GM23338 (cell line): ENCODE results near the gene FLNA. TPM values are rescaled to one million over a fixed set of nuclear protein-coding genes. Genes with fewer than 3 reads are reported as not detected.
A peak's percentile ranks its signal among the peaks of the same experiment; 100 is the strongest.

Experiments
- ATAC-seq: fragments of 200-7000 bp; cut with Tn5 transposase; 3 replicates; pipeline ENCODE4 v1.9.1; 2020
- DNase-seq: peaks from one replicate; pipeline ENCODE4 v3.0.0-alpha.2; 2015; ENCODE audit warnings: low spot score
- H2AFZ ChIP-seq: fragments of 200-600 bp; sonication (generic); 2 replicates; pipeline ENCODE4 v1.8.0; 2016; ENCODE audit warnings: antibody characterized with exemption, mild to moderate bottlenecking, moderate library complexity
- H3F3A ChIP-seq: fragments of 200-600 bp; sonication (generic); replicated peaks from 2 replicates; pipeline ENCODE4 v1.8.0; 2017; ENCODE audit warnings: antibody characterized with exemption, mixed run types, low read depth
- H3K27ac ChIP-seq: fragments of 200-600 bp; sonication (generic); 2 replicates; pipeline ENCODE4 v1.6.1; 2016; ENCODE audit warnings: low read depth
- H3K27me3 ChIP-seq: fragments of 200-600 bp; sonication (generic); 2 replicates; pipeline ENCODE4 v1.8.0; 2016; ENCODE audit warnings: mild to moderate bottlenecking, mixed run types, moderate library complexity; ENCODE audit not compliant: insufficient read depth
- H3K36me3 ChIP-seq: fragments of 200-600 bp; sonication (generic); 2 replicates; pipeline ENCODE4 v1.8.0; 2016; ENCODE audit warnings: mild to moderate bottlenecking; ENCODE audit not compliant: insufficient read depth
- H3K4me1 ChIP-seq: fragments of 200-600 bp; sonication (generic); 2 replicates; pipeline ENCODE4 v1.8.0; 2016; ENCODE audit warnings: mild to moderate bottlenecking, moderate library complexity; ENCODE audit not compliant: insufficient read depth
- H3K4me2 ChIP-seq: fragments of 200-600 bp; sonication (generic); 2 replicates; pipeline ENCODE4 v1.7.1; 2017; ENCODE audit warnings: mixed run types
- H3K4me3 ChIP-seq: fragments of 200-600 bp; sonication (generic); 2 replicates; pipeline ENCODE4 v1.6.1; 2016; ENCODE audit warnings: mixed run types
- H3K79me2 ChIP-seq: fragments of 200-600 bp; sonication (generic); replicated peaks from 2 replicates; pipeline ENCODE4 v1.8.0; 2017; ENCODE audit warnings: mild to moderate bottlenecking; ENCODE audit not compliant: insufficient read depth
- H3K9me2 ChIP-seq: fragments of 200-600 bp; sonication (generic); 2 replicates; pipeline ENCODE4 v1.8.0; 2017; ENCODE audit not compliant: insufficient read depth
- H4K20me1 ChIP-seq: fragments of 200-600 bp; sonication (generic); replicated peaks from 2 replicates; pipeline ENCODE4 v1.8.0; 2017; ENCODE audit warnings: mild to moderate bottlenecking; ENCODE audit not compliant: insufficient read depth
- H3K27ac Mint-ChIP-seq: 2 replicates; pipeline ENCODE4 v1.8.0; 2020; ENCODE audit warnings: inconsistent platforms, mild to moderate bottlenecking, moderate library complexity, mixed read lengths
- H3K27me3 Mint-ChIP-seq: 3 replicates; pipeline ENCODE4 v1.8.0; 2022; ENCODE audit warnings: low read depth, mild to moderate bottlenecking, moderate library complexity, mixed read lengths, inconsistent platforms; ENCODE audit not compliant: insufficient read depth, poor library complexity
- H3K36me3 Mint-ChIP-seq: 3 replicates; pipeline ENCODE4 v1.8.0; 2021; ENCODE audit warnings: low read depth, mild to moderate bottlenecking, inconsistent platforms, moderate library complexity, mixed read lengths
- H3K4me1 Mint-ChIP-seq: 3 replicates; pipeline ENCODE4 v1.8.0; 2020; ENCODE audit warnings: mild to moderate bottlenecking, inconsistent platforms, mixed read lengths
- H3K4me3 Mint-ChIP-seq: 3 replicates; pipeline ENCODE4 v1.8.0; 2021; ENCODE audit warnings: moderate library complexity, mild to moderate bottlenecking, inconsistent platforms, mixed read lengths
- H3K9me3 Mint-ChIP-seq: 3 replicates; pipeline ENCODE4 v1.8.0; 2020; ENCODE audit warnings: moderate library complexity, mild to moderate bottlenecking, inconsistent platforms, mixed read lengths
- EZH2phosphoT487 ChIP-seq: fragments of 200-600 bp; sonication (generic); IDR thresholded peaks from one replicate; pipeline ENCODE4 v1.8.1; 2018; ENCODE audit warnings: antibody characterized with exemption; ENCODE audit not compliant: unreplicated experiment
- JUNB ChIP-seq: IDR thresholded peaks from one replicate; pipeline ENCODE4 v1.6.1; 2016; ENCODE audit warnings: antibody characterized with exemption; ENCODE audit not compliant: unreplicated experiment
- STAT1 ChIP-seq: IDR thresholded peaks from one replicate; pipeline ENCODE4 v1.6.1; 2016; ENCODE audit warnings: antibody characterized with exemption; ENCODE audit not compliant: unreplicated experiment
- long read RNA-seq: library from polyadenylated mRNA; unstranded; transcript quantifications from one replicate; pipeline ENCODE4 v2.0.0, GENCODE V29; 2020; ENCODE audit not compliant: unreplicated experiment
- polyA plus RNA-seq: library from polyadenylated mRNA; unstranded; fragments of >200 nt; fragmentation: Nextera tagmentation; extraction: Ambion mirVana; gene quantifications from 2 replicates; pipeline ENCODE4 v1.2.1, GENCODE V29; 2016
- total RNA-seq: library from RNA; depleted of rRNA; stranded (reverse); fragments of >200 nt; shearing (Covaris generic); gene quantifications from 2 replicates; pipeline ENCODE4 v1.2.3, GENCODE V29; 2014; rRNA removed
- TF ChIP-seq, protein P1 (sequence below), 2 experiments: fragments of 200-600 bp in 1 of 2; sonication (generic) in 1 of 2; conservative IDR thresholded peaks; 2 replicates each; pipeline versions ENCODE4 v1.5.1 to v1.6.1; 2016 to 2017; ENCODE audit warnings: antibody characterized with exemption in 2 of 2, low read depth in 2 of 2, mild to moderate bottlenecking in 2 of 2, moderate library complexity in 1 of 2

FLNA gene, protein sequence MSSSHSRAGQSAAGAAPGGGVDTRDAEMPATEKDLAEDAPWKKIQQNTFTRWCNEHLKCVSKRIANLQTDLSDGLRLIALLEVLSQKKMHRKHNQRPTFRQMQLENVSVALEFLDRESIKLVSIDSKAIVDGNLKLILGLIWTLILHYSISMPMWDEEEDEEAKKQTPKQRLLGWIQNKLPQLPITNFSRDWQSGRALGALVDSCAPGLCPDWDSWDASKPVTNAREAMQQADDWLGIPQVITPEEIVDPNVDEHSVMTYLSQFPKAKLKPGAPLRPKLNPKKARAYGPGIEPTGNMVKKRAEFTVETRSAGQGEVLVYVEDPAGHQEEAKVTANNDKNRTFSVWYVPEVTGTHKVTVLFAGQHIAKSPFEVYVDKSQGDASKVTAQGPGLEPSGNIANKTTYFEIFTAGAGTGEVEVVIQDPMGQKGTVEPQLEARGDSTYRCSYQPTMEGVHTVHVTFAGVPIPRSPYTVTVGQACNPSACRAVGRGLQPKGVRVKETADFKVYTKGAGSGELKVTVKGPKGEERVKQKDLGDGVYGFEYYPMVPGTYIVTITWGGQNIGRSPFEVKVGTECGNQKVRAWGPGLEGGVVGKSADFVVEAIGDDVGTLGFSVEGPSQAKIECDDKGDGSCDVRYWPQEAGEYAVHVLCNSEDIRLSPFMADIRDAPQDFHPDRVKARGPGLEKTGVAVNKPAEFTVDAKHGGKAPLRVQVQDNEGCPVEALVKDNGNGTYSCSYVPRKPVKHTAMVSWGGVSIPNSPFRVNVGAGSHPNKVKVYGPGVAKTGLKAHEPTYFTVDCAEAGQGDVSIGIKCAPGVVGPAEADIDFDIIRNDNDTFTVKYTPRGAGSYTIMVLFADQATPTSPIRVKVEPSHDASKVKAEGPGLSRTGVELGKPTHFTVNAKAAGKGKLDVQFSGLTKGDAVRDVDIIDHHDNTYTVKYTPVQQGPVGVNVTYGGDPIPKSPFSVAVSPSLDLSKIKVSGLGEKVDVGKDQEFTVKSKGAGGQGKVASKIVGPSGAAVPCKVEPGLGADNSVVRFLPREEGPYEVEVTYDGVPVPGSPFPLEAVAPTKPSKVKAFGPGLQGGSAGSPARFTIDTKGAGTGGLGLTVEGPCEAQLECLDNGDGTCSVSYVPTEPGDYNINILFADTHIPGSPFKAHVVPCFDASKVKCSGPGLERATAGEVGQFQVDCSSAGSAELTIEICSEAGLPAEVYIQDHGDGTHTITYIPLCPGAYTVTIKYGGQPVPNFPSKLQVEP (N-terminal part only)
- total RNA-seq = 1,228 and 1,445 TPM in 2 replicates
- polyA plus RNA-seq = 579 and 629 TPM in 2 replicates
- long read RNA-seq, transcript FLNA-209 (3 exons, 1,026 nt) = major isoform, 9 of 34 reads
- long read RNA-seq, partial matches to known transcripts = 20 of 34 reads
- long read RNA-seq, other reads (novel, unspliced or antisense) = 5 of 34 reads

GRCh38 chrX:154374313-154375155 lies at the start of gene FLNA:
FLNA (minus strand) TSS chrX:154374634; CDS start chrX:154371245, 3,389 bp downstream.
- H3K27ac Mint-ChIP-seq = no peak within 1 kb of the TSS

DNA sequence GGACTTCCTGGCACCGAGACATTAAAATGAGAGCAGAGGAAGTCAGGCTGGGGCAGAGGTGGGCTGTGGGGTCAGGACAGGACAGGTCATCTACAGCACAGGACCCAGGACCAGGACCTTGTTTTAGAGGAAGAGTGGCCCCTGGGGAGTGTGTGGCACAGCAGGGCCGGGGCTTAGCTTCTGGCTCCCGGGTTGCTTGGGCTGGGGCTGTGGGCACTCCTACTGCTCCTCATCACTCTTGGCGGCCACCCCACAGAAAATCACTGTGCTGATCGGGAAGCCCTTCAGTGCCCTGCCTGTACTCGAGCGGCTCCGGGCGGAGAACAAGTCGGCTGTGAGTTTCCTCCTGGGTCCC lies 45.9 kb upstream of the FLNA start:
- no peaks in the 10 kb centered on the region for H3F3A ChIP-seq
- no peak overlapping the region for H2AFZ ChIP-seq
- H3K27ac Mint-ChIP-seq = no peak overlapping the region
- DNase-seq (no peak), ATAC-seq (no peak)
- no peaks in the 10 kb centered on the region for H4K20me1 ChIP-seq
- no peaks in the 10 kb centered on the region for H3K9me3 Mint-ChIP-seq
- no peaks in the 10 kb centered on the region for H3K36me3 ChIP-seq
- peaks cover 2% of the 10 kb centered on the region for H3K27me3 Mint-ChIP-seq
- H3K4me1 ChIP-seq = no peaks in the 10 kb centered on the region
- H3K79me2 ChIP-seq = no peaks in the 10 kb centered on the region
- TF ChIP-seq STAT1 (no peak), EZH2phosphoT487 (no peak)
- peaks cover 10% of the 10 kb centered on the region for H3K36me3 Mint-ChIP-seq
- H3K9me2 ChIP-seq = no peaks in the 10 kb centered on the region
- H3K27me3 ChIP-seq = no peaks in the 10 kb centered on the region
- no peak overlapping the region for H3K4me3 Mint-ChIP-seq
- H3K4me1 Mint-ChIP-seq = no peaks in the 10 kb centered on the region
- H3K27ac ChIP-seq = no peak overlapping the region
- no peak overlapping the region for H3K4me3 ChIP-seq
- H3K4me2 ChIP-seq = no peak overlapping the region

More at GRCh38 chrX:154374313-154375155, at the start of gene FLNA:
- no peaks in the 10 kb centered on the region for H4K20me1 ChIP-seq
- no peak within 1 kb of the TSS for H3K27ac ChIP-seq
- H3K9me3 Mint-ChIP-seq = peaks cover 5% of the 10 kb centered on the region; the same call in 2 of the 3 replicates
- ATAC-seq (no peak), DNase-seq (peak; percentile 69)
- no peak within 1 kb of the TSS for H2AFZ ChIP-seq
- no peaks in the 10 kb centered on the region for H3K9me2 ChIP-seq
- H3K4me1 ChIP-seq = peaks cover 4% of the 10 kb centered on the region; the same call in 1 of the 2 replicates
- H3K36me3 Mint-ChIP-seq = peaks cover 11% of the 10 kb centered on the region
- peak within 1 kb of the TSS; percentile 46 for H3K4me3 ChIP-seq
- peak within 1 kb of the TSS; percentile 71 for H3K4me2 ChIP-seq
- H3K27me3 ChIP-seq = no peaks in the 10 kb centered on the region
- 0 out of 2 replicates have a peak, but pooled peaks cover 3% of the 10 kb centered on the region for H3F3A ChIP-seq
- peaks cover 17% of the 10 kb centered on the region for H3K79me2 ChIP-seq
- peak within 1 kb of the TSS; percentile 58 for H3K4me3 Mint-ChIP-seq
- no peaks in the 10 kb centered on the region for H3K36me3 ChIP-seq
- TF ChIP-seq, protein P1, sequence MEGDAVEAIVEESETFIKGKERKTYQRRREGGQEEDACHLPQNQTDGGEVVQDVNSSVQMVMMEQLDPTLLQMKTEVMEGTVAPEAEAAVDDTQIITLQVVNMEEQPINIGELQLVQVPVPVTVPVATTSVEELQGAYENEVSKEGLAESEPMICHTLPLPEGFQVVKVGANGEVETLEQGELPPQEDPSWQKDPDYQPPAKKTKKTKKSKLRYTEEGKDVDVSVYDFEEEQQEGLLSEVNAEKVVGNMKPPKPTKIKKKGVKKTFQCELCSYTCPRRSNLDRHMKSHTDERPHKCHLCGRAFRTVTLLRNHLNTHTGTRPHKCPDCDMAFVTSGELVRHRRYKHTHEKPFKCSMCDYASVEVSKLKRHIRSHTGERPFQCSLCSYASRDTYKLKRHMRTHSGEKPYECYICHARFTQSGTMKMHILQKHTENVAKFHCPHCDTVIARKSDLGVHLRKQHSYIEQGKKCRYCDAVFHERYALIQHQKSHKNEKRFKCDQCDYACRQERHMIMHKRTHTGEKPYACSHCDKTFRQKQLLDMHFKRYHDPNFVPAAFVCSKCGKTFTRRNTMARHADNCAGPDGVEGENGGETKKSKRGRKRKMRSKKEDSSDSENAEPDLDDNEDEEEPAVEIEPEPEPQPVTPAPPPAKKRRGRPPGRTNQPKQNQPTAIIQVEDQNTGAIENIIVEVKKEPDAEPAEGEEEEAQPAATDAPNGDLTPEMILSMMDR (conservative IDR thresholded peaks at IDR 0.05; ENCODE audit: low read depth in 2 of 2) = peak in 1 of 2 experiments; percentile 44; a peak in 2 of 4 replicates
- no peak for TF ChIP-seq JUNB
- H3K27me3 Mint-ChIP-seq = peaks cover 13% of the 10 kb centered on the region
- H3K4me1 Mint-ChIP-seq = peaks cover 6% of the 10 kb centered on the region; the same call in 1 of the 3 replicates
